SH-SY5Y (cell line): Measurements from ENCODE around the gene ANO10.

ENCODE experiments used
- GATA2 ChIP-seq: IDR thresholded peaks from 2 replicates; pipeline ENCODE4 v1.6.1; 2011; ENCODE audit warnings: mild to moderate bottlenecking, low read depth, low read length
- GATA3 ChIP-seq: IDR thresholded peaks from 2 replicates; pipeline ENCODE4 v1.6.1; 2011; ENCODE audit warnings: low read depth, mild to moderate bottlenecking, low read length, moderate library complexity

GRCh38 chr3:43522727-43523362 is 99.0 kb downstream of the ANO10 start:
- TF ChIP-seq GATA3, result no peak
- no peak for TF ChIP-seq GATA2
